Stimulated activated naive B cell treated with anti-CD40 and anti-IgM and Interleukin-4, amounts not matched to agents 10 μg/mL and 1 μg/mL and 100 μg/mL, for 72 hours (primary cell): Measurements from ENCODE around the gene OAS2.
"Not testable (repeated sequence)": the region's sequence is repeated elsewhere in the genome, so short reads cannot be mapped to it uniquely, and the experiment has no call there.

Source experiments
- ATAC-seq, 2 donors: fragments of 150-1000 bp; cut with Tn5 transposase; replicated peaks; 2 replicates each; pipeline ENCODE4 v1.10.0; 2021; ENCODE audit warnings: moderate library complexity in 1 of 2
- DNase-seq: peaks from one replicate; pipeline ENCODE4 v3.0.0; 2021
- H3K27ac Mint-ChIP-seq: one replicate; pipeline ENCODE4 v1.8.0; 2022; ENCODE audit warnings: mild to moderate bottlenecking, mixed read lengths
- H3K27me3 Mint-ChIP-seq, 2 donors: one replicate each; pipeline ENCODE4 v1.8.0; 2022; ENCODE audit warnings: mixed read lengths in 2 of 2
- H3K36me3 Mint-ChIP-seq, 2 donors: one replicate each; pipeline ENCODE4 v1.8.0; 2022; ENCODE audit warnings: mixed read lengths in 2 of 2, mild to moderate bottlenecking in 1 of 2
- H3K4me1 Mint-ChIP-seq, 2 donors: one replicate each; pipeline ENCODE4 v1.8.0; 2022; ENCODE audit warnings: mixed read lengths in 2 of 2, mild to moderate bottlenecking in 1 of 2
- H3K4me3 Mint-ChIP-seq, 2 donors: one replicate each; pipeline ENCODE4 v1.8.0; 2022; ENCODE audit warnings: mild to moderate bottlenecking in 2 of 2, mixed read lengths in 2 of 2, moderate library complexity in 1 of 2
- H3K9me3 Mint-ChIP-seq, 2 donors: one replicate each; pipeline ENCODE4 v1.8.0; 2022; ENCODE audit warnings: mixed read lengths in 2 of 2, mild to moderate bottlenecking in 1 of 2

The OAS2 gene

GRCh38 chr12:112985642-112986290 is 7.4 kb downstream of the OAS2 start:
- ATAC-seq (no peak), DNase-seq (no peak)
- no peak overlapping the region for H3K4me3 Mint-ChIP-seq
- peak overlapping the region; percentile 73 for H3K27ac Mint-ChIP-seq
- H3K4me1 Mint-ChIP-seq, result peaks cover 51 to 67% of the 10 kb centered on the region in 2 donors
- no peaks in the 10 kb centered on the region for H3K27me3 Mint-ChIP-seq
- peaks cover 14 to 23% of the 10 kb centered on the region in 2 donors for H3K9me3 Mint-ChIP-seq
- peaks cover 50 to 83% of the 10 kb centered on the region in 2 donors for H3K36me3 Mint-ChIP-seq

- ATAC-seq (no peak), DNase-seq (no peak)
- H3K27ac Mint-ChIP-seq, result peak overlapping the region; percentile 73
- peaks cover 51 to 87% of the 10 kb centered on the region in 2 donors for H3K36me3 Mint-ChIP-seq
- no peak overlapping the region for H3K4me3 Mint-ChIP-seq
- no peaks in the 10 kb centered on the region for H3K27me3 Mint-ChIP-seq
- peaks cover 49 to 61% of the 10 kb centered on the region in 2 donors for H3K4me1 Mint-ChIP-seq
- peaks cover 14 to 22% of the 10 kb centered on the region in 2 donors for H3K9me3 Mint-ChIP-seq
These were observed 8.0 kb downstream of the OAS2 start for GRCh38 chr12:112986291-112986800.

DNA sequence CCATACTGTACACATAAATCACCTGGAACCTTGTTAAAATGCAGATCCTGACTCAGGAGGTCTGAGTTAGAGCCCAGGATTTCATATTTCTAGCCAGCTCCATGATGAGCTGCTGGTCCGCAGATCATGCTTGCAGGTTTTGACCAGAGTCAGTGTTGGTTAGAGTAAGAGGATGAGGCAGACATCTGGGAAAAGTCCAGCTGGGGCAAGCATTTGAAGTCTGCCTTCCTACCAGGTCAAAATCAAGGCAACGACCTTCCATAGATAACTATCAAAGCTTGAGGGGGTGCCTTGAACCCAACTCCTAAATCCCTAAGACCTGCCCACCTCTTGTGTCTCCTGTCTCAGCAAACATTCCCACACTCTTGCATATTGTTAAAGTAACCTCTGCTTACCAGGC is 9.2 kb downstream of the OAS2 start:
- Mint-ChIP-seq H3K27me3 (no peaks in the 10 kb centered on the region), H3K4me3 (no peak overlapping the region), H3K4me1 (peaks cover 38 to 49% of the 10 kb centered on the region in 2 donors), H3K36me3 (peaks cover 45 to 86% of the 10 kb centered on the region in 2 donors), H3K9me3 (peaks cover 6 to 17% of the 10 kb centered on the region in 2 donors), H3K27ac (peak overlapping the region; percentile 89)
- DNase-seq, result no peak
- ATAC-seq, result no peak

- Mint-ChIP-seq H3K27me3 (no peaks in the 10 kb centered on the region), H3K4me3 (no peak overlapping the region), H3K27ac (peak overlapping the region; percentile 89), H3K36me3 (peaks cover 44 to 84% of the 10 kb centered on the region in 2 donors), H3K4me1 (peaks cover 34 to 42% of the 10 kb centered on the region in 2 donors), H3K9me3 (peaks cover 5 to 13% of the 10 kb centered on the region in 2 donors)
- peak; percentile 78 to 83 for ATAC-seq
- DNase-seq, result no peak
These were observed 9.9 kb downstream of the OAS2 start for GRCh38 chr12:112988224-112988623.

GRCh38 chr12:112988823-112989385 is 10.6 kb downstream of the OAS2 start:
- not testable (repeated sequence) for H3K4me3 Mint-ChIP-seq, DNase-seq, ATAC-seq, H3K27me3 Mint-ChIP-seq
- H3K9me3 Mint-ChIP-seq, result peaks cover 5 to 13% of the 10 kb centered on the region in 2 donors
- peaks cover 42 to 79% of the 10 kb centered on the region in 2 donors for H3K36me3 Mint-ChIP-seq
- peaks cover 30 to 37% of the 10 kb centered on the region in 2 donors for H3K4me1 Mint-ChIP-seq
- H3K27ac Mint-ChIP-seq, result peak overlapping the region; percentile 51

GRCh38 chr12:112989806-112990205 is 11.5 kb downstream of the OAS2 start:
- H3K27me3 Mint-ChIP-seq, result no peaks in the 10 kb centered on the region
- peaks cover 3 to 7% of the 10 kb centered on the region in 2 donors for H3K9me3 Mint-ChIP-seq
- no peak overlapping the region for H3K4me3 Mint-ChIP-seq
- peaks cover 37 to 71% of the 10 kb centered on the region in 2 donors for H3K36me3 Mint-ChIP-seq
- peak overlapping the region; percentile 70 for H3K27ac Mint-ChIP-seq
- DNase-seq, result no peak
- ATAC-seq, result no peak
- peaks cover 27 to 37% of the 10 kb centered on the region in 2 donors for H3K4me1 Mint-ChIP-seq

DNA sequence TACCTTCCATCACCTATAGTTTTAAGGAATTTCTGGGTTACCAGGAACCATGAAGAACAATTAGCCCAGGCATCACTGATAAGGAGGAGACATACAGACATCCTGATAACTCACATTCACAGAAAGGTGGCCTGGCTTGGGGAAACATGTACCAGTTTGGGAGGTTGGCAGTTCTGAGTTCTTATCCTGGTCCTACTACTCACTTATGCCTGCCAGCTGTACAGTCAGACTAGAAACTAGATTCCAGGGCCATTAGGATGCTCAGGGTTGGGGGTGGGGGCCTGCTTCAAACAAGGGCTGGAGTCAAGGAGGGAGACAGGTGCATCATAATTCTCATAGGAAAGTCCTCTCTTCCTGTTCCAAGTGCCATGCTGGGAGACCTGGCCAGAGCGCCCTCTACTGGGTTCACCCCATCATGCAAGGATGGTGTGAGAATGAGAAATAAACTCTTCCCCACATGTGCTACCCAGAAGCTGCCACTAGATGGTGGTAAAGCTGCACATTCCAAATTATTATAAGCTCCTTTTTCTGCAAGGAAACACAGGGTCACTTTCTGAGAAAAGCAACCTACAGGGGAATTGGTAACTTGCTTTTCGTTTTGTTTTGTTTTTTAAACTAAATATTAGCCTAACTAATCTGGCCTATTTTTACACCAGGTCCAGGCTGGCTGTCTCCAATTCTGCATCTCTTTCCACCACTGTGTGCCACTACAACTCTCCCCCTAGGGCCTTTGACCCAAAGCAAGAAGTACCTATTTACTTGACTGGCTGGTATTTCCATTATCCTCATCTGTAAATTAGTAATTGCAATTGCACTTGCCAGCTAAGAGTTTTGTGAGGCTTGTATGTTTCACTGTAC is 14.5 kb downstream of the OAS2 start:
- Mint-ChIP-seq H3K27me3 (no peaks in the 10 kb centered on the region), H3K4me1 (peaks cover 19 to 24% of the 10 kb centered on the region in 2 donors), H3K9me3 (peaks cover 0 to 7% of the 10 kb centered on the region in 2 donors), H3K36me3 (peaks cover 45 to 75% of the 10 kb centered on the region in 2 donors), H3K4me3 (no peak overlapping the region), H3K27ac (no peak overlapping the region)
- ATAC-seq (peak; percentile 65 to 68), DNase-seq (peak; percentile 41)

DNA sequence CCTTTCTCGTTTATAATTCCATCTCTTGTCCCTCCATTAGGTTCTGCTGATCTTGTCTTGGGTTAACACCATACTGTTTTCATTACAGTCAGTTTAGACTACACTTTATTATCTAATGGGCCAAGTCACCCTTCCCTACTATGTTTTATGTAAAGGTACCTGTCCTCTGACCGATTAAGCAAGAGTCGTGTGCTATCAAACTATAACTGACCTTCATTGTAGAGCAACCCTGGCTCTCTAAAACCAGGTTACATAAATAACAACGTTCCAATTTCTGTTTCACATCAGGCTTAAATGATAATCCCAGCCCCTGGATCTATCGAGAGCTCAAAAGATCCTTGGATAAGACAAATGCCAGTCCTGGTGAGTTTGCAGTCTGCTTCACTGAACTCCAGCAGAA is 16.7 kb downstream of the OAS2 start:
- no peak overlapping the region for H3K27ac Mint-ChIP-seq

GRCh38 chr12:112996501-112996900 is 18.2 kb downstream of the OAS2 start:
- ATAC-seq (no peak), DNase-seq (no peak)
- no peaks in the 10 kb centered on the region for H3K27me3 Mint-ChIP-seq
- H3K4me1 Mint-ChIP-seq, result peaks cover 21 to 24% of the 10 kb centered on the region in 2 donors
- H3K27ac Mint-ChIP-seq, result no peak overlapping the region
- no peak overlapping the region for H3K4me3 Mint-ChIP-seq
- H3K36me3 Mint-ChIP-seq, result peaks cover 39 to 70% of the 10 kb centered on the region in 2 donors
- H3K9me3 Mint-ChIP-seq, result peaks cover 3 to 7% of the 10 kb centered on the region in 2 donors

More for the DNA sequence above, 16.7 kb downstream of the OAS2 start:
- Mint-ChIP-seq H3K27me3 (no peaks in the 10 kb centered on the region), H3K9me3 (peaks cover 3 to 7% of the 10 kb centered on the region in 2 donors), H3K4me3 (no peak overlapping the region), H3K4me1 (peaks cover 20 to 24% of the 10 kb centered on the region in 2 donors), H3K36me3 (peaks cover 37 to 74% of the 10 kb centered on the region in 2 donors)
- ATAC-seq, result no peak
- no peak for DNase-seq

GRCh38 chr12:112997506-112997905 is 19.2 kb downstream of the OAS2 start:
- Mint-ChIP-seq H3K27me3 (no peaks in the 10 kb centered on the region), H3K9me3 (peaks cover 0 to 3% of the 10 kb centered on the region in 2 donors), H3K36me3 (peaks cover 34 to 65% of the 10 kb centered on the region in 2 donors), H3K4me1 (peaks cover 21 to 24% of the 10 kb centered on the region in 2 donors), H3K27ac (no peak overlapping the region), H3K4me3 (no peak overlapping the region)
- DNase-seq, result no peak
- no peak for ATAC-seq

DNA sequence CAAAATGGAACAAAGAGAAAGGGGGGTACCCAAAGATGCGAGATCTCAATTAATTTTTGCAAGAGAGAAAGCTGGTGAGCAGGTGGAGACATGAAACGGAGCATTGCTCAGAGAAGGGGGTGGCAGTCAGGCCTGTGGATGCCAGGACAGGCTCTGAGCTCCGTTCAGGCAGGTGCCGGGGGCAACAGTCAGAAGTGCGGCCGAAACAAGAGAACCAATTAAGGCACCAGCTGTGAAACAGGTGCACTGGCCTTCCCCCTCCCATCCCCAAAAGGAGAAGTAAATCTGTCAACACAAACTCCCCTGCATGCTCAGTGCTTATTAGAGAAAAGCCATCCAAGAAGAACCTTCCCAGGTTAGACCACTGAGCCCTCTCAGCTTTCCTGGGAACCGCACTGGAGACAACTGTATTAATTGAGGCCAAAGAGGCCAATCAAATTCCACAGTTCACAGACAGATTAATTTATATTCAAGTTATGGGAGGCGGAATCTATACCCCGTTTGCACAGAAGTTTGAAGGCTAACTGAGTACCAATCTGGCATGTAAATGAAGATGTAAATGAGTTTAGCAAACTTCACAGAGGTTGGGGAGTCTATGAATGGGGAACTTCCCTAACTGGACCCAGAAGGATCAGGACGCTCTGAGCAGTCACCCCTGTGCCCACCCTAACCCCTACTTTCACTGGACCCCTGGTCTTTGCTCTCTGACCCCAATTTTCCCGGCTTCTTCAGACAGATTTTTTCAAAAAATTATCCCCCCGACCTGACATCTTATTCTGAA is 20.9 kb downstream of the OAS2 start:
- ATAC-seq (peak; percentile 97 to 99), DNase-seq (peak; percentile 39)
- H3K27ac Mint-ChIP-seq, result peak overlapping the region; percentile 43
- H3K9me3 Mint-ChIP-seq, result peaks cover 0 to 3% of the 10 kb centered on the region in 2 donors
- peaks cover 21 to 24% of the 10 kb centered on the region in 2 donors for H3K4me1 Mint-ChIP-seq
- peaks cover 31 to 73% of the 10 kb centered on the region in 2 donors for H3K36me3 Mint-ChIP-seq
- no peak overlapping the region for H3K4me3 Mint-ChIP-seq
- H3K27me3 Mint-ChIP-seq, result no peaks in the 10 kb centered on the region

DNA sequence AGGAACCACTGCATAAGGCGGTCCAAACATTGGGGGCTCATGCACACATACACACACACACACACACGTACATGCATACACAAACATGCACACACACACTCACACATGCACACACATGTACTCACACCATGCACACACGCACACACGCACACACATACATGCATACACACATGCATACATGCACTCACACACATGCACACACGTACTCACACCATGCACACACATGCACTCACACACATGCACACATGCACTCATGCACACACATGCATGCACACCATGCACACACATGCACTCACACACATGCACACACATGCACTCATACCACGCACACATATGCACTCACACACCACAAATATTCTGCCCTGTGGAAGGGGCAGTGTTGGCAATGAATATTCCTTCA is 22.1 kb downstream of the OAS2 start:
- H3K27me3 Mint-ChIP-seq, result no peaks in the 10 kb centered on the region
- H3K27ac Mint-ChIP-seq, result no peak overlapping the region
- no peak overlapping the region for H3K4me3 Mint-ChIP-seq
- H3K9me3 Mint-ChIP-seq, result peaks cover 0 to 3% of the 10 kb centered on the region in 2 donors
- peaks cover 36 to 70% of the 10 kb centered on the region in 2 donors for H3K36me3 Mint-ChIP-seq
- peaks cover 21 to 24% of the 10 kb centered on the region in 2 donors for H3K4me1 Mint-ChIP-seq
- DNase-seq (no peak), ATAC-seq (no peak)

GRCh38 chr12:113002155-113002554 is 23.8 kb downstream of the OAS2 start:
- Mint-ChIP-seq H3K27me3 (no peaks in the 10 kb centered on the region), H3K4me1 (peaks cover 20 to 24% of the 10 kb centered on the region in 2 donors), H3K36me3 (peaks cover 32 to 64% of the 10 kb centered on the region in 2 donors), H3K27ac (no peak overlapping the region), H3K4me3 (no peak overlapping the region), H3K9me3 (peaks cover 0 to 3% of the 10 kb centered on the region in 2 donors)
- no peak for DNase-seq
- ATAC-seq, result no peak
